ENCODE results near the gene GABRR3. TPM values are rescaled to one million over a fixed set of nuclear protein-coding genes. Genes with fewer than 3 reads are reported as not detected.

The GABRR3 gene
- polyA plus RNA-seq (2013, experiment 1 of 2) = not detected
- polyA plus RNA-seq (2013, experiment 2 of 2) = not detected

DNA sequence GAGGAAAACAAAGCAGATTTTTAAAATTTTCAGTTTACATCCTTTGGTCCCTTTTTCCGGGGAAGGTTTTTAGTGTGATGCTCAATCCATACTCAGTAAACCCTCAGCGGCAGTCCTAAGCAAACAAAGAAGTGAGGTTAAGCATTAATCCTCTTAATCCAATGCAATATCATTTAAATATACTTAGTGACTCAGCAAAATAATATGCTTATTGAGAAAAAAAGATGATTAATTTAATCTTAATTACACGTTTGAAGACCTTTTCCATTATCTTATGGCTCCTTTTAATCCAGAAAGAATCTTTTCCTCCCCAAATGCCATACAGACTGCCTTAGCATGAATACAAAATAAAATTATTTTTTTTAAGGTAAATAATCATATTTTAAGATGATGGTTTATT lies at the start of gene GABRR3:
TSS of gene GABRR3 (minus strand) at position 108 of the 400 bp plus-strand sequence. CDS start 328 bp downstream, outside the sequence.
- Histone ChIP-seq H3K27ac (ENCODE audit: low read depth, low read length) (no peak within 1 kb of the TSS), H3K4me1 (ENCODE audit: insufficient read depth, low read length) (peaks cover 13% of the 10 kb centered on the region), H3K27me3 (ENCODE audit: insufficient read depth, low read length) (no peaks in the 10 kb centered on the region), H3K36me3 (ENCODE audit: insufficient read depth, low read length) (no peaks in the 10 kb centered on the region), H3K4me3 (ENCODE audit: low read length) (no peak within 1 kb of the TSS), H3K9ac (ENCODE audit: low read depth, low read length) (no peak within 1 kb of the TSS), H3K9me3 (ENCODE audit: insufficient read depth, low read depth, low read length) (no peaks in the 10 kb centered on the region)
- 90% methylated on average over 2 of the region's 3 CpGs for WGBS

DNA sequence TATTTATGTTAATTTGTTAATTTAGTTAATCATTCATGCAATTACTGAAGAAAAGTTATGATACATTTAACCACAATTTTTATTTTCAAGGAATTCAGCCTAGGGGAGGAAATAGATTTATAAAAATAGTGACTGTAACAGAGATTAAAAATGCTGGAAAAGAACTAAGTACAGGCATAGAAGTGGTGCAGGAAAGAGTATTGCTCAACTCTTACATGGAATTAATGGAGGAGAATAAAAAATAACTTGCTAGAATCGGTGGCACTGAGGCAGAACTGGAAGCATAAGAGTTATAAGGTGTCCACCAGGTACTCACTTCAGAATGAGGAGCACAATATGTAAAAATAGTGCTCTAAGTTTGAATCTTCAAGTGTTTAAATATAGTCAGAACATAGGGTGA lies 38.4 kb upstream of the GABRR3 start:
- Histone ChIP-seq H3K36me3 (ENCODE audit: insufficient read depth, low read length) (no peaks in the 10 kb centered on the region), H3K4me3 (ENCODE audit: low read length) (no peak overlapping the region), H3K9me3 (ENCODE audit: insufficient read depth, low read depth, low read length) (no peaks in the 10 kb centered on the region), H3K27ac (ENCODE audit: low read depth, low read length) (no peak overlapping the region), H3K27me3 (ENCODE audit: insufficient read depth, low read length) (no peaks in the 10 kb centered on the region), H3K9ac (ENCODE audit: low read depth, low read length) (no peak overlapping the region), H3K4me1 (ENCODE audit: insufficient read depth, low read length) (no peaks in the 10 kb centered on the region)
- WGBS = 0% methylated on average over 1 of the region's 1 CpG

DNA sequence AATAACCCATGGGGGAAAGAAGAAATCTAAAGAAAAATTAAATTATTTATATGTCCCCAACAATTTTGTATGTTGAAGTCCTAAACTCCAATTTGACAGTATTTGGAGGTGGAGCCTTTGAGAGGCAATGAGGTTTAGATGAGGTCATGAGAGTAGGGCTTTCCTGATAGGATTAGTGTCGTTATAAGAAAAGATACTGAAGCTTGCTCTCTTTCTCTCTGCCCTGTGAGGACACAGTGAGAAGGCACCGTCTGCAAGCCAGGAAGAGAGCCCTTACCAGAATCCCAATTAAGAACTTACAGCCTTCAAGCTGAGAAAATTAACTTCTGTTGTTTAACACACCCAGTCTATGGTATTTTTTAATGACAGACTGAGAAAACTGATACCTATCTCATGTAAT lies 35.7 kb upstream of the GABRR3 start:
- Histone ChIP-seq H3K4me3 (ENCODE audit: low read length) (no peak overlapping the region), H3K27me3 (ENCODE audit: insufficient read depth, low read length) (no peaks in the 10 kb centered on the region), H3K27ac (ENCODE audit: low read depth, low read length) (no peak overlapping the region), H3K4me1 (ENCODE audit: insufficient read depth, low read length) (no peaks in the 10 kb centered on the region), H3K36me3 (ENCODE audit: insufficient read depth, low read length) (no peaks in the 10 kb centered on the region), H3K9ac (ENCODE audit: low read depth, low read length) (no peak overlapping the region), H3K9me3 (ENCODE audit: insufficient read depth, low read depth, low read length) (no peaks in the 10 kb centered on the region)
- WGBS = 50% methylated on average over 2 of the region's 2 CpGs

DNA sequence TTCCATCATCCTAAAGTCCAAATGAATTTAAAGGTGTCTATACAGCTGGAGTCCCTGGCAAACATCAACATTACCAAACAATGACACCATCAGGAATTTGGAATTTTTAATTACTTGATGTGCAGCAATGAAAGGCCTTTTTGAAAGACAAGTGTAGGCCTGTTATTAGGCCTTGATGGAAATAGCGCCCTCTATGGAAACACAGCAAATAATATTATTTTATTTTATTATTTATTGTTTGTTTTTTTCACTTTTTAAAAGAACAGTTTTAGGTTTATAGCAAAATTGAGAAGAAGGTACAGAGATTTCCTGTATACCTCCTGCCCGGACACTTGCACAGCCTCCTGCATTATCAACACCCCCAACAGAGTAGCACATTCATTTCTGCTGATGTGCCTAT lies 33.7 kb upstream of the GABRR3 start:
- Histone ChIP-seq H3K9ac (ENCODE audit: low read depth, low read length) (no peak overlapping the region), H3K4me1 (ENCODE audit: insufficient read depth, low read length) (no peaks in the 10 kb centered on the region), H3K9me3 (ENCODE audit: insufficient read depth, low read depth, low read length) (no peaks in the 10 kb centered on the region), H3K27me3 (ENCODE audit: insufficient read depth, low read length) (no peaks in the 10 kb centered on the region), H3K4me3 (ENCODE audit: low read length) (no peak overlapping the region), H3K36me3 (ENCODE audit: insufficient read depth, low read length) (no peaks in the 10 kb centered on the region), H3K27ac (ENCODE audit: low read depth, low read length) (no peak overlapping the region)
- WGBS = 88% methylated on average over 1 of the region's 2 CpGs

DNA sequence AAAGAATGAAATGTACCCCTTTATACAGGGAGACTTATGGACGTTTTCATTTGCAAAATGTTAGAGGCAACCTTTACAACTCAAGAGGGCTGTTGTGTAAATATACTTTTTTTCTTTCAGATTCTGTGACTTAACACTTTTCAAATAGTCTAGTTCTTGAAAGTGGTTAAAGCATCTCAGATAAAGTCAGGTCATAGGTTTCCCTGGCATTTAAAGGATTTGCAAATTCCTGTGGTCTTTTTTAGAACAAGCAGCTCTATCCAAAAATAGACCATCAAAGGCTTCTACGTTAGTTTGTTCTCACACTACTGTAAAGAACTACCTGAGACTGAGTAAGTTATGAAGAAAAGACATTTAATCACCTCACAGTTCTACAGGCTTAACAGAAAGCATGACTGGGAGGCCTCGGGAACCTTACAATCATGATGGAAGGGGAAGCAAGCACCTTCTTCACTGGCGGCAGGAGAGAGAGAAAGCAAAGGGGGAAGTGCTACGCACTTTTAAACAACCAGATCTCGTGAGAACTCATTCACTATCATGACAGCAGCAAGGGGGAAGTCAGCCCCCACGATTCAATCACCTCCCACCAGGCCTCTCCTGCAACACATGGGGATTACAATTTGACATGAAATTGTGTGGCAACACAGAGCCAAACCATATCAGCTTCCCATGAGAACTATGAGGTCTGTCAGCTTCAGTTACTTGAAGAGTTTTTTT lies 23.3 kb upstream of the GABRR3 start:
- Histone ChIP-seq H3K4me1 (ENCODE audit: insufficient read depth, low read length) (peaks cover 6% of the 10 kb centered on the region; the same call in 1 of the 2 replicates), H3K27me3 (ENCODE audit: insufficient read depth, low read length) (no peaks in the 10 kb centered on the region), H3K27ac (ENCODE audit: low read depth, low read length) (no peak overlapping the region), H3K9me3 (ENCODE audit: insufficient read depth, low read depth, low read length) (no peaks in the 10 kb centered on the region), H3K36me3 (ENCODE audit: insufficient read depth, low read length) (no peaks in the 10 kb centered on the region), H3K9ac (ENCODE audit: low read depth, low read length) (no peak overlapping the region), H3K4me3 (ENCODE audit: low read length) (no peak overlapping the region)
- 71% methylated on average over 6 of the region's 7 CpGs for WGBS

DNA sequence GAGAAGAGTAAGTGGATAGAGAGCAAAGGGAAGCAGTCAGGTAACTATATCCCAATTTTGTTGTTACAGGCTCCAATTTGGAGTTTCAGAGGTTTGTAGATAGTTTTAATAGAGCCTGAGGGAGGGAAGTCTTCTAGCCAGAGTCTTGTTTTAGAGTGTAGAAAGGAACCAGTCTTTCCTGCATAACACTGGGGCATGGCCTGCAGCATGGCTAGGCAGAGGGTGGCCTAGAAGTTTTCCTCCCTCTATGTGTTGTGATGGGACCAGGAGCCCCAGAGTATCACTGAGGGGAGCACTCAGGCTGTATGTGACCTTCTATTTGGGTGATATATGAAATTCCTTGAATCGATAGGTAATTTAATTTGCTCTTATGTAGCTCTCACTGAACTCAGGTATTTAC lies 22.5 kb upstream of the GABRR3 start:
- H3K9ac ChIP-seq (ENCODE audit: low read depth, low read length) = no peak overlapping the region
- whole genome bisulfite sequencing = 100% methylated on average over 1 of the region's 1 CpG
- no peaks in the 10 kb centered on the region for H3K9me3 ChIP-seq (ENCODE audit: insufficient read depth, low read depth, low read length)
- H3K27me3 ChIP-seq (ENCODE audit: insufficient read depth, low read length) = no peaks in the 10 kb centered on the region
- H3K36me3 ChIP-seq (ENCODE audit: insufficient read depth, low read length) = no peaks in the 10 kb centered on the region
- H3K4me1 ChIP-seq (ENCODE audit: insufficient read depth, low read length) = peaks cover 6% of the 10 kb centered on the region; the same call in 1 of the 2 replicates
- H3K4me3 ChIP-seq (ENCODE audit: low read length) = no peak overlapping the region
- H3K27ac ChIP-seq (ENCODE audit: low read depth, low read length) = no peak overlapping the region

DNA sequence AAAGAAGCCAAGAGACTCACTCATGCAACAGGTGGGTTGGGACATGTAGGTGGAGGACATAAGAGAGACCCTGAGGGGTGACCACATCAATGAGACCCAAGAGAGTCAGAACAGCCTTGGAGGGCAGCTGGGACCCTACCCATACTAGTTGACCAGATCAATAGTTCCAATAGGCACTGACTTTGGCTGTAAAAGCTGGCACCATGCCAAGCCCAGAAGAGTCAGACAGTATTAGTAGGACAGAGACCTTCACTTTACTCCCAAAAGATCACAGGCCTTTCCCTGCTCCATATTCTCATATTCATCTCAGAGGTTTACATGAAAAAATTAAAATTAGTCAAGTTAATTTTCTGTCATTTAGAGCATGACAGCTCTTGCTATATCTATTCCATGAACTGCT lies 20.9 kb upstream of the GABRR3 start:
- Histone ChIP-seq H3K4me1 (ENCODE audit: insufficient read depth, low read length) (peaks cover 6% of the 10 kb centered on the region; the same call in 1 of the 2 replicates), H3K4me3 (ENCODE audit: low read length) (no peak overlapping the region), H3K9me3 (ENCODE audit: insufficient read depth, low read depth, low read length) (no peaks in the 10 kb centered on the region), H3K36me3 (ENCODE audit: insufficient read depth, low read length) (no peaks in the 10 kb centered on the region), H3K27ac (ENCODE audit: low read depth, low read length) (no peak overlapping the region), H3K9ac (ENCODE audit: low read depth, low read length) (no peak overlapping the region), H3K27me3 (ENCODE audit: insufficient read depth, low read length) (no peaks in the 10 kb centered on the region)

DNA sequence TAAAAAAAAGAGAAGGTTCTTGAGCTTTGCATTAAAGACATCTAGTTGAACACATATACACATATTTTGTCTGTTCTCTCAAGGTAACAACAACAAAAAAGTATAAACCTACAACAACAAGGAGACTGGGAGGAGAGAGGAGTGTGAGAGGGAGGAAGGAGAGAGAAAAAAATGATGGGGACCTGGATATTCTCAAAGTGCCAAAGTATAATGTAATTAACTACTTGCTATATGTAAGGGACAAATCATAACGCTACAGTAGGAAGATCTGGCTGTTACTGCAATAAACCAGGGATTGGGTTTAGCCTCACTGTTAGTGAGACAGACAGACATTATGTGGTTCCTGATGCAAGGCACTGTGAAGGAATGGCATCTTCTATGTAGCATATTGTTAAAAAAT lies 14.2 kb upstream of the GABRR3 start:
- no peak overlapping the region for H3K9ac ChIP-seq (ENCODE audit: low read depth, low read length)
- no peaks in the 10 kb centered on the region for H3K27me3 ChIP-seq (ENCODE audit: insufficient read depth, low read length)
- no peaks in the 10 kb centered on the region for H3K36me3 ChIP-seq (ENCODE audit: insufficient read depth, low read length)
- no peak overlapping the region for H3K27ac ChIP-seq (ENCODE audit: low read depth, low read length)
- no peaks in the 10 kb centered on the region for H3K4me1 ChIP-seq (ENCODE audit: insufficient read depth, low read length)
- no peaks in the 10 kb centered on the region for H3K9me3 ChIP-seq (ENCODE audit: insufficient read depth, low read depth, low read length)
- WGBS = 97% methylated on average over 1 of the region's 1 CpG
- no peak overlapping the region for H3K4me3 ChIP-seq (ENCODE audit: low read length)

DNA sequence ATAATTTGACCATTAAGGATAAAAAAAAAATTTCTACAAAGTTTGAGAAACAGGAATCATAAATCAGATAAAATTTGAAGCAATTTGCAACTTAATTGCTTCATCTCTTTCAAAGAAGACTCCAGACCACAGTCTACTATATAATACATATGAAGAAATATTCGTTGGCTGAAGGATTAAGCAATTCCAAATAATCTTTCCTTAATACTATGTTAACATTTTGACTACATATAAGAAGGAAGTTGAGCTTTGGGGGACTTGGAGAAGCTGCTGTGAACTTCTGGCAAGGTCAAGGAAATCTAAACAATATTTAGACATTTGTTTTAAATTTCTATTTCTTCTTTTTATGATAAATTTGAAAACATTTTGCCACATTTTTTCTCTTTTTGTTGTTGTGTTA lies 13.5 kb upstream of the GABRR3 start:
- H3K36me3 ChIP-seq (ENCODE audit: insufficient read depth, low read length) = no peaks in the 10 kb centered on the region
- H3K4me1 ChIP-seq (ENCODE audit: insufficient read depth, low read length) = no peaks in the 10 kb centered on the region
- H3K27me3 ChIP-seq (ENCODE audit: insufficient read depth, low read length) = no peaks in the 10 kb centered on the region
- H3K9ac ChIP-seq (ENCODE audit: low read depth, low read length) = no peak overlapping the region
- no peak overlapping the region for H3K27ac ChIP-seq (ENCODE audit: low read depth, low read length)
- no peak overlapping the region for H3K4me3 ChIP-seq (ENCODE audit: low read length)
- WGBS = no CpG with 5 or more reads among the region's 1 CpG
- H3K9me3 ChIP-seq (ENCODE audit: insufficient read depth, low read depth, low read length) = no peaks in the 10 kb centered on the region

DNA sequence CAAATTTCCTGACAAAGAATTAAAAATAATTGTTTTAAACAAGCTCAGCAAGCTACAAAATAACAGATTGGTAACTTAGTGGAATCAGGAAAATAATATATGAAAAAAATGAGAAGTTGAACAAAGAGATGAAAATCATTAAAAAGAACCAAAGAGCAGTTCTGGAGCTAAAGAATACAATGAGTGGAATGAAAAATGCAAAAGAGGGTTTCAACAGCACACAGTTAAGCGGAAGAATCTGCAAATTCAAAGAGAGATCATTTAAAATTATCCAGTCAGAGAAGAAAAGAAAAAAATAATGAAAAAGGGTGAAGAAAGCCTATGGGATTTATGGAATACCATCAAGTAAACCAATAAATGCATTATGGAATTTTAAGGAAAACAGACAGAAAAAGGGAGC lies 6.2 kb upstream of the GABRR3 start:
- Histone ChIP-seq H3K9me3 (ENCODE audit: insufficient read depth, low read depth, low read length) (no peaks in the 10 kb centered on the region), H3K4me3 (ENCODE audit: low read length) (no peak overlapping the region), H3K36me3 (ENCODE audit: insufficient read depth, low read length) (no peaks in the 10 kb centered on the region), H3K27ac (ENCODE audit: low read depth, low read length) (no peak overlapping the region), H3K9ac (ENCODE audit: low read depth, low read length) (no peak overlapping the region), H3K27me3 (ENCODE audit: insufficient read depth, low read length) (no peaks in the 10 kb centered on the region), H3K4me1 (ENCODE audit: insufficient read depth, low read length) (no peaks in the 10 kb centered on the region)
- 100% methylated on average over 1 of the region's 1 CpG for WGBS

DNA sequence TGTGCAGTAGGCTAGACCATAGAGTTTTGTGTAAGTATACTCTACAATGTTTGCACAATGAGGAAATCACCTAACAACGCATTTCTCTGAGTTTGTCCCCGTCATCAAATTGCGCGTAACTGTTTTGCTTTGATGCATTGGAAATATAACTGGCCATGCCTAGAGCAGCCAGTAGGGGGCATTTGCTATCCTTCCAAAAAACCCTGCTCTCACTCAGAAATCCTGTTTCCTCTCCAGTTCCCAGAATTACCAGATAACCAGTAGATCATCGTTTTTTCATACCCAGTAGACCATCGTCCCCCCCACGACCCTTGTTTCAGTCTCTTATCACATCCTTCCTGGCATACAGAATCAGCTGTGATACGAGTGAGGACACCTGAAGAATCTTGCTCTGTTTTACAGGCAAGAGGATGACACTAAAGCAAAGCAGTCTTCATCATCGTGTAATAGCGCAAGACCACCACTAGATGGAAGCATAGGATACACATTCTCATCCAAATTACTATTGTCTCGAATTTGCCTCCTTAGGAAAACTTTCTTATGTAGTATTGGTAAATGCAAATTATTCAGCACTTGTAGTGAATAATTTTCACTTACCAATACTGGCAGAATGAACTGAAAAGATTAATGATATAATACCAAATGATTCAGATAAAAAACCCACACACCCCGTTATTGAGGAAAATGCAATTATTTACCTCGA lies 4.4 kb upstream of the GABRR3 start:
- H3K4me1 ChIP-seq (ENCODE audit: insufficient read depth, low read length) = peaks cover 5% of the 10 kb centered on the region; the same call in 1 of the 2 replicates
- peak overlapping the region; percentile 70; the same call in 1 of the 2 replicates for H3K9ac ChIP-seq (ENCODE audit: low read depth, low read length)
- H3K9me3 ChIP-seq (ENCODE audit: insufficient read depth, low read depth, low read length) = no peaks in the 10 kb centered on the region
- H3K27me3 ChIP-seq (ENCODE audit: insufficient read depth, low read length) = no peaks in the 10 kb centered on the region
- WGBS = 9% methylated on average over 10 of the region's 13 CpGs
- peak overlapping the region; percentile 76 for H3K4me3 ChIP-seq (ENCODE audit: low read length)
- H3K36me3 ChIP-seq (ENCODE audit: insufficient read depth, low read length) = no peaks in the 10 kb centered on the region
- H3K27ac ChIP-seq (ENCODE audit: low read depth, low read length) = no peak overlapping the region
